Stimulated activated CD4-positive, alpha-beta T cell treated with anti-CD3 and anti-CD28 coated beads, Interleukin-1b, Interleukin-23, amount 100 ng/mL, for 48 hours (primary cell): ENCODE measurements around the gene JAKMIP3.

Source experiments
- DNase-seq: peaks from one replicate; pipeline ENCODE4 v3.0.0-alpha.2; 2020

Gene JAKMIP3

DNA sequence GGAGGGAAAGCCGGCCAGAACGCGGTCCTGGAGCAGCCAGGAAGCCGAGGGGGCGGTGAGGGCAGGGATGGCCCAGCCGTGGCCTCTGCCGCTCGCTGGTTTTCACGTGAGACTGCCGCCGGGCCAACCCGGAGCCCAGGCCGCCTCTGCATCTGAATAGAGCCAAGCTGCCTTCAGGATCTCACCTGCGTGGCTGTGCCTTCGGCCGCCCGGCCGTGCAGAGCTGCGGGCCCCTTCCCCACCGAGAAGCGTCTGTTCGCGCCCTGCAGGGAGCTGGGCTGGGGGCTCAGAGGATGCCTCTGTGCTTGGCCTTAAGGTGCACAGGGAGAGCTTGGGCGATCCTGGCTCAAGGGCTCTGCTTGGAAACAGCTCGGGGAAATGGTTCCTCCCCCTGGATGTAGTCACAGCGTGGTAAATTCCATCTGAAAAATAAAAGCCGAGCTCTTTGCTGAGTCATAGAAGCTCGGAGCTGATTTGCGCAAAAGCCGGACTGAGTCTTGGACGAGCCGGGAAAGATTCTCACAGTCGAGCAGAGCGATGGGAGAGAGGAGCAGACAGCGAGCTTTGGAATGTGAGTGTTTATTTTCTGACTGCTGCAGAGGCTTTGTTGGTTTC lies at the start of gene JAKMIP3:
TSS of gene JAKMIP3 (plus strand) at position 456 of the 615 bp plus-strand sequence. CDS start 38,863 bp downstream, outside the sequence.
- DNase-seq, result no peak

DNA sequence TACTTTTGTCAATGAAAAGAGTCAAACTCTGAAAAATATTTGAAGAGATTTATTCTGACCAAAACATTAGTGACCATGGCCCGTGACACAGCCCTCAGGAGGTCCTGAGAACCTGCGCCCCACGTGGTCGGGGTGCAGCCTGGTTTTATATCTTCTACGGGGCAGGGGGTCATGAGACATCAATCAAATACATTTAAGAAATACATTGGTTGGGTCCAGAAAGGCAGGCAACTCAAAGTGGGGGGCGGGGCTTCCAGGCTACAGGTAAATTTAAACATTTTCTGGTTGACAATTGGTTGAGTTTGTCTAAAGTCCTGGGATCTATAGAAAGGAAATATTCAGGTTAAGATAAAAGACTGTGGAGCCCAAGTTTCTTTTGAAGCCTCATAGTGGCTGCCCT lies 49.2 kb upstream of the JAKMIP3 start:
- DNase-seq, result no peak

GRCh38 chr10:132018446-132018845 lies 47.3 kb upstream of the JAKMIP3 start:
- DNase-seq, result no peak

GRCh38 chr10:132019366-132019765 lies 46.4 kb upstream of the JAKMIP3 start:
- DNase-seq, result no peak

DNA sequence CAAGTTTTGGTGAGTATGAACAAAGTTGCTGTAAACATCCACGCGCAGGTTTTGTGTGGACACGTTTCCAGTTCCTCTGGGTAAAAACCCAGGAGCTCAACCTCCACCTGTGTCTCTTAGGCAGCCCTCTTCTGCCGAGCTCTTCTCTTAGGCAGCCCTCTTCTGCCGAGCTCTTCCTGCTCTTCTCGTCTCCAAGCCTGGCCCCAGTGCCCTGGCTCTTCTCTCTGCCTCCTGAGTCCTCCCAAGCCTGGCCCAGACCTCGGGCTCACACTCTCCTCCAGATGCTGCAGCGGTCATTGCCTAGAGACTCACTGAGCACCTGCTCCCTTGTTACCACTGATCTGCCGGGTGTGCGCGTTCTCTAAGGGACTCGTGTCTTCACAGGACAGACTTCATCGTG lies 45.3 kb upstream of the JAKMIP3 start:
- no peak for DNase-seq

- no peak for DNase-seq
These were observed 44.7 kb upstream of the JAKMIP3 start for GRCh38 chr10:132021046-132021445.

GRCh38 chr10:132021504-132022143 lies 44.1 kb upstream of the JAKMIP3 start:
- DNase-seq, result no peak

GRCh38 chr10:132022241-132022640 lies 43.5 kb upstream of the JAKMIP3 start:
- no peak for DNase-seq

GRCh38 chr10:132023092-132023811 lies 42.5 kb upstream of the JAKMIP3 start:
- peak; percentile 70 for DNase-seq

- DNase-seq, result no peak
These were observed 38.2 kb upstream of the JAKMIP3 start for GRCh38 chr10:132027423-132027983.

GRCh38 chr10:132028706-132029105 lies 37.0 kb upstream of the JAKMIP3 start:
- no peak for DNase-seq

DNA sequence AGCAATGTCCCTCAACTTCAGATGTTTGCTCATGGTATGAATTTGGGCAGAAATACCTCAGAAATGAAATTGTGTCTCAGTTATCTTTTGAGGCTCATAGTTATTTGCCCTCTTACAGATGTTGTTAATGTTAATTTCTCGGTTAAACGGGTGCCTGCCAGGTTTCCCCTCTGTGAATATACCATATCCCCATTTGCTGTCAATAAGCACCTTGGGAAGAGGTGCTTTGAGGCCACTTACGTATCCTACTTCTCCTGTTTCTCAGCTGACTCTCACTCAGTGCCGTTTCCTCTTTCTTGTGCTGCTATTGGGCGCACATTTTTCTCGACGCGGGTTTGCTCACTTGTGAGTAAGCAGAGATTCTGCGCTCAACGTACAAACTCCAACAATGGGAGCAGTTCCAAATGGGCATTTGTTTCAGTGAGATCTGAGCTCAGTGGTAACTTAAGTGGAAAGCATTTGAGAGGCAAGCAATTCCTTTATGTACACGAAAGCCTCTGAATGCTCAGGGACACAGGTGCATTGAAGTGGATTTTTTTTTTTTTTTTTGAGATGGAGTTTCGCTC lies 34.8 kb upstream of the JAKMIP3 start:
- no peak for DNase-seq

DNA sequence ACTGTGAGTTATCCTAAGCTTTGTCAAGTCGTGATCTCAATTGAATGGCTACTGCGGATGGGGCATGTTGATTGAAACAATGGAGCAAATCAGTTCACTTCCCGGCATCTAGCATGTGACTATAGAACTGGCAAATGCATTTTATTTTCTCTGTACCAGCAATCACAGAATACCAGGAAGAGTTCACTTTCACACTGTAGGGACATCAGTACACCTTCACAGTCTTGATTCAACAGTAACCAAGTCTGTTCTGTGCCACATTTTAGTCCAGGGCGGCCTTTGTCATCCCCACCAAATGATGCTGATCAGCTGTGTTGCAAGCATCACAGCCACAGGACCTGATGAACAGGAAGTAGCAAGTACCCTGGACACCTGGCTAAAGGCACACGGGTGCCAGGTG lies 32.1 kb upstream of the JAKMIP3 start:
- DNase-seq, result no peak

DNA sequence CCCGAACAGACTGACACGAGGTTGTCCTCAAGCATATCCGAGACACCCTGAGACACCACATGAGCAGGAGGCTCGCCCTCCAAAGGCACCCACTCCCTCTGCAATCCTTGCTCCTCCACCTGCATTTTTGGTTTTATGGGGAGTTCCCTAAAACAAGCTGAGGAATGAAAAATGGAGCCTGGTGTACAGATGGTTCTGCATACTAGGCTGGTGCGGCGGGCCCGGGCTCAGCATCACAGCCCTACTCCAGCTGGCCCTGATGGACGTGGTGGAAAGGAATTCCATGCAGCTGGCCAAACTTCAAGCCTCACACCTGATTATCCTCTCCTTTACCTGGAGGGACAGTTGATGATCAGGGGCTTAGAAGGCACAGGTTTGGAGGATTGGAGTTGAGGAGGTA lies 30.3 kb upstream of the JAKMIP3 start:
- no peak for DNase-seq

GRCh38 chr10:132036153-132036886 lies 29.4 kb upstream of the JAKMIP3 start:
- peak; percentile 8 for DNase-seq

GRCh38 chr10:132036887-132037675 lies 28.7 kb upstream of the JAKMIP3 start:
- DNase-seq, result no peak

DNA sequence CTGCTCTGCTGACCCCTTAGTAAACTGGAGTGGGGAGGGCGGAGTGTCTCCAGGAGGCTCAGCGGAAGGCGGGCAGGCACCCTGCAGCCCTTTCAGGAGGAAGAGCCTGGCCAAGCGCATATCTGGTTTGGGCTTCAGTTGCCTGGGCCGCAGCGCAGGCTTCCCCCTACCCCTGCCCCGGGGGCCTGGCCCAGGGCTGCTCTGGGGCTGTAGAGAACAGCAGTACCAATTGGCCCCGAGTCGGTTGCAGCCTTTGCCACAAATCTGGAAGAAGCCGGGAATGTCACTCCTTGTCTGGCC lies 28.1 kb upstream of the JAKMIP3 start:
- DNase-seq, result no peak

- no peak for DNase-seq
These were observed 26.4 kb upstream of the JAKMIP3 start for GRCh38 chr10:132039371-132039770.

DNA sequence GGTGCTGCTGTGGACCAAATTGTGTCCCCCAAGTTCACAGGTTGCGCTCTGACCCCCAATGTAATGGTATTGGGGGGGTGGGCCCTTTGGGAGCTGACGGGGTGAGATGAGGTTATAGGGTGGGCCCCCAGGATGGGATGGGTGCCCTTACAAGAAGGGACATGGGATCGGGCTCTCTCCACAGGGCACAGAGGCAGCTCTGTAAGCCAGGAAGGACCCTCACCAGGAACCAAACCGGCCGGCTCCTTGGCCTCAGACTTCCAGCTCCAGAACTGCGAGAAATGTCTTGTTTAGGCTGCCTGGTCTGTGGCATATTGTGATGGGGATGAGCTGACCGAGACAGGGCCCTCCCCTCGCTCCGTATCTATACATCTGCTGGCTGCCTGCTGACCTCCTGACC lies 25.7 kb upstream of the JAKMIP3 start:
- no peak for DNase-seq

DNA sequence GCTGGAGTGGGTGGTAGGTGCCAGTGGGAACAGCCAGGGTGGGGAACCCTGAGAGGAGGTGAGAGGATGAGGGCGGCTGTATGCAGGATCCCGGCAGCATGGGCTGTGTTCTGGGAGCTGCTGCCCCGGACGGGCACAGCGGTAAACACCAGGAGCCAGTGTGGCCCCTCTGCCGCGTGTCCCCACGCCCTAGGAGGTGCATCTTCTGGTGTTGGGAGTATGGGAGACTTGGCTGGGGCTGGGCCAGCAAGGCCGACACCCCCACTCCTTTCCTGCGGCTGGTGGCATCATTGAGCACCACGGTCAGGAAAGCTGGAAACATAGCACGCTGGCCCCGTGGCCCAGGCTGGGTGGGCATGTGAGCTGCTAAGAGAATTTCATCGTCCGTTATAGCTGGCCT lies 24.4 kb upstream of the JAKMIP3 start:
- DNase-seq, result no peak

DNA sequence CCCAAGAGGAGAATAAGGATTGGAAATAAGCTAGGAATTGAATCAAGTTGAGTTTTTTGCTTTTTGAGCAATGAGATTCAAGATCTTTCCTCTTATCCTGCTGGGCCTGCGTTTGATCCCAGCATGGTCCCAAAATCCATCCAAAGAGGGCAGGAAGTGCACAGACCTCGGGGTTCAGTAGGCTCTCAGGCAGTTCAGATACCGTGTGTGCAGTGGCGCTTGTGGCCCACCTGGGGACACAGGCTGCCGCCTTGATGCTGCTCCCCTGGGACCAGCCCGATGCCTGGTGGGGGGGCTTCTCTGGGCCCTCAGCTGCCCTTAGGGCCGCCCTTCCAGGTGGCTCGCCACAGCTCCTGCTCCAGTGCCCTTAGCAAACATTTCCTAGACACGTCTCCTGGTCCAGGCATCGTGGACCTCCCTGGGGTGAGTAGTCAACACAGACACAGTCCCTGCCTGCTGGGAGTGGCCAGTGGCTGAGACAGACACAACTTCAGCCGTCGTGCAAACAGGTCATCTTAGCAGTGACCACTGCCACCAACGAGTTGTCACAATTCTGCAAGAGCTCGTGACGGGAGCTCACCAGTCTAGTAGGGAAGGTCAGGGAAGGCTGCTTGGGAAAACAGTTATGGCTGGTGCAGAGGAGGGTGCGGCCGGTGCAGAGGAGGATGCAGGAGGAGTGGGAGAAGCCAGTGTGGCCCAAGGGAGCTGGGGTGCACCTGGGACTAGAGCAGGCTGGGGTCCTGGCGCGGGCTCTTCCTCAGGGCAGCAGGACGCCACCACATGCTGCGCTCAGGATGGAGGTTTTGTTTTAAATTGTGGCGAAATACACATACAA lies 21.7 kb upstream of the JAKMIP3 start:
- no peak for DNase-seq
